Suprapubic skin (tissue), 3 donors: ENCODE data around the gene PARP11.

ENCODE experiments used
- POLR2A ChIP-seq, 2 donors: fragments of 450-650 bp; IDR thresholded peaks; one replicate each; pipeline ENCODE4 v1.6.1; 2017; ENCODE audit warnings: antibody characterized with exemption in 2 of 2, mild to moderate bottlenecking in 2 of 2, moderate library complexity in 2 of 2
- TF ChIP-seq, protein P1 (sequence below), 2 donors: fragments of 200-600 bp in 1 of 2; fragments of 450-650 bp in 1 of 2; sonication (generic) in 1 of 2; IDR thresholded peaks; one replicate each; pipeline ENCODE4 v1.5.1; 2016 to 2019; ENCODE audit warnings: antibody characterized with exemption in 2 of 2, mild to moderate bottlenecking in 1 of 2, moderate library complexity in 1 of 2

DNA sequence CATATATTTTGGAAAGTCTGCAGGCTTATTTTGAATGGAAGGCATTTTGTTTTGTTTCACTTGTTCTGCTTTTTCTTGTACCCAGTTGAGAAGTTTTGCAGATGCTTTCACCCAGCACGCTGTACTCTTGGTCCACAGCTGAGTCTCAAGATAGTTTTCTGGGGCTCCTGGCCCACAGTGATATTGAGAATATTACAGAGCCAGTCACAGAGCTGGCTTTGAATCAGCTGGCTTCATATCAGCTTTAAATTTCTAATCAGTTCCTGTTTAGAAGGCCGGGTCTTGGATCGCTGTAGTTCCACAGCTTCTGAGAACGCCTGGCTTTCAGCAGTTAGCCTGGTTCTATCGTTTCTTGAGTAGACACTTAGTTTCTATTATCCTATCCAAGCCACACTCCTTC, 32.5 kb upstream of the PARP11 start:
- no peak for TF ChIP-seq POLR2A (IDR thresholded peaks at IDR 0.05)
- TF ChIP-seq, protein P1, sequence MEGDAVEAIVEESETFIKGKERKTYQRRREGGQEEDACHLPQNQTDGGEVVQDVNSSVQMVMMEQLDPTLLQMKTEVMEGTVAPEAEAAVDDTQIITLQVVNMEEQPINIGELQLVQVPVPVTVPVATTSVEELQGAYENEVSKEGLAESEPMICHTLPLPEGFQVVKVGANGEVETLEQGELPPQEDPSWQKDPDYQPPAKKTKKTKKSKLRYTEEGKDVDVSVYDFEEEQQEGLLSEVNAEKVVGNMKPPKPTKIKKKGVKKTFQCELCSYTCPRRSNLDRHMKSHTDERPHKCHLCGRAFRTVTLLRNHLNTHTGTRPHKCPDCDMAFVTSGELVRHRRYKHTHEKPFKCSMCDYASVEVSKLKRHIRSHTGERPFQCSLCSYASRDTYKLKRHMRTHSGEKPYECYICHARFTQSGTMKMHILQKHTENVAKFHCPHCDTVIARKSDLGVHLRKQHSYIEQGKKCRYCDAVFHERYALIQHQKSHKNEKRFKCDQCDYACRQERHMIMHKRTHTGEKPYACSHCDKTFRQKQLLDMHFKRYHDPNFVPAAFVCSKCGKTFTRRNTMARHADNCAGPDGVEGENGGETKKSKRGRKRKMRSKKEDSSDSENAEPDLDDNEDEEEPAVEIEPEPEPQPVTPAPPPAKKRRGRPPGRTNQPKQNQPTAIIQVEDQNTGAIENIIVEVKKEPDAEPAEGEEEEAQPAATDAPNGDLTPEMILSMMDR (IDR thresholded peaks at IDR 0.05) = no peak
